ENCODE results near the gene NKIRAS1.

- no peak for TF ChIP-seq CTCF (IDR thresholded peaks at IDR 0.05)
- TF ChIP-seq REST (IDR thresholded peaks at IDR 0.05; ENCODE audit: insufficient read depth in 1 of 2, low read depth in 2 of 2, low read length in 1 of 2) = no peak
- no peak for TF ChIP-seq POLR2AphosphoS5 (IDR thresholded peaks at IDR 0.05; ENCODE audit: low read depth, low read length)
- no peak for TF ChIP-seq SIN3A (IDR thresholded peaks at IDR 0.05; ENCODE audit: borderline replicate concordance, insufficient read depth, low read depth, low read length)
These were observed 12.2 kb downstream of the NKIRAS1 start for GRCh38 chr3:23904545-23904944.
